Mesenchymal stem cell (in vitro differentiated cells and primary cell): ENCODE results near the gene MARCO.

ENCODE experiments used
- DNase-seq: peaks from one replicate; pipeline ENCODE4 v3.0.0-alpha.2; 2013
- H2AFZ ChIP-seq: one replicate; pipeline ENCODE4 v1.6.1; 2013; ENCODE audit warnings: low read depth, mild to moderate bottlenecking, control low read depth, inconsistent platforms, low read length, moderate library complexity
- H2AK5ac ChIP-seq: 2 replicates; pipeline ENCODE4 v1.6.1; 2013; ENCODE audit warnings: low read length, moderate library complexity, mild to moderate bottlenecking, inconsistent platforms; ENCODE audit not compliant: severe bottlenecking
- H2BK120ac ChIP-seq: one replicate; pipeline ENCODE4 v1.6.1; 2013; ENCODE audit warnings: low read depth, mild to moderate bottlenecking, inconsistent platforms, low read length, moderate library complexity
- H2BK12ac ChIP-seq, 2 experiments: one replicate each; pipeline ENCODE4 v1.6.1; 2013; ENCODE audit warnings: inconsistent platforms in 2 of 2, low read length in 2 of 2, mild to moderate bottlenecking in 2 of 2, moderate library complexity in 2 of 2, control low read depth in 1 of 2
- H2BK15ac ChIP-seq: one replicate; pipeline ENCODE4 v1.6.1; 2013; ENCODE audit warnings: mild to moderate bottlenecking, low read depth, inconsistent platforms; ENCODE audit not compliant: poor library complexity, severe bottlenecking
- H2BK5ac ChIP-seq: 2 replicates; pipeline ENCODE4 v1.6.1; 2013; ENCODE audit warnings: low read depth, mild to moderate bottlenecking, low read length, control low read depth, inconsistent platforms; ENCODE audit not compliant: poor library complexity, severe bottlenecking
- H3K14ac ChIP-seq, 2 experiments: one replicate each; pipeline ENCODE4 v1.6.1; 2013; ENCODE audit warnings: inconsistent platforms in 2 of 2, low read length in 2 of 2, control low read depth in 1 of 2, mild to moderate bottlenecking in 1 of 2, moderate library complexity in 1 of 2
- H3K18ac ChIP-seq, 2 experiments: one replicate each; pipeline ENCODE4 v1.6.1; 2013; ENCODE audit warnings: inconsistent platforms in 2 of 2, low read length in 2 of 2, control low read depth in 1 of 2, low read depth in 1 of 2, mild to moderate bottlenecking in 1 of 2
- H3K23ac ChIP-seq, 2 experiments: one replicate each; pipeline ENCODE4 v1.6.1; 2013; ENCODE audit warnings: inconsistent platforms in 2 of 2, low read length in 2 of 2, mild to moderate bottlenecking in 2 of 2, moderate library complexity in 2 of 2, control low read depth in 1 of 2
- H3K27ac ChIP-seq: 2 replicates; pipeline ENCODE4 v1.5.1; 2013; ENCODE audit warnings: mild to moderate bottlenecking, moderate library complexity, low read length, control low read depth, inconsistent platforms; ENCODE audit not compliant: poor library complexity, severe bottlenecking
- H3K27me3 ChIP-seq, 2 experiments: 2 replicates each; pipeline versions ENCODE4 v1.6.1 to v1.7.0; 2013; ENCODE audit warnings: low read length in 2 of 2, mild to moderate bottlenecking in 2 of 2, moderate library complexity in 2 of 2, control low read depth in 1 of 2, inconsistent platforms in 1 of 2; ENCODE audit not compliant: control insufficient read depth in 1 of 2, insufficient read depth in 1 of 2
- H3K36me3 ChIP-seq, 2 experiments: 2 replicates each; pipeline versions ENCODE4 v1.6.1 to v1.7.0; 2013; ENCODE audit warnings: low read length in 2 of 2, control low read depth in 1 of 2, inconsistent platforms in 1 of 2, low read depth in 1 of 2, mild to moderate bottlenecking in 1 of 2; ENCODE audit not compliant: insufficient read depth in 2 of 2, control insufficient read depth in 1 of 2
- H3K4ac ChIP-seq, 2 experiments: one replicate each; pipeline ENCODE4 v1.6.1; 2013; ENCODE audit warnings: inconsistent platforms in 2 of 2, low read length in 2 of 2, mild to moderate bottlenecking in 2 of 2, moderate library complexity in 2 of 2, control low read depth in 1 of 2, low read depth in 1 of 2
- H3K4me1 ChIP-seq: 2 replicates; pipeline ENCODE4 v1.6.1; 2013; ENCODE audit warnings: low read depth, low read length, control low read depth; ENCODE audit not compliant: control insufficient read depth, insufficient read depth
- H3K4me2 ChIP-seq: 2 replicates; pipeline ENCODE4 v1.6.1; 2013; ENCODE audit warnings: low read length, mild to moderate bottlenecking, inconsistent platforms; ENCODE audit not compliant: poor library complexity, severe bottlenecking
- H3K4me3 ChIP-seq, 2 experiments: 2 replicates each; pipeline versions ENCODE4 v1.5.1 to v1.7.0; 2013; ENCODE audit warnings: low read length in 2 of 2, mild to moderate bottlenecking in 2 of 2, control low read depth in 1 of 2, low read depth in 1 of 2; ENCODE audit not compliant: insufficient read depth in 1 of 2
- H3K79me1 ChIP-seq: replicated peaks from 2 replicates; pipeline ENCODE4 v1.6.1; 2013; ENCODE audit warnings: mild to moderate bottlenecking, control low read depth, low read length, inconsistent platforms; ENCODE audit not compliant: poor library complexity, severe bottlenecking
- H3K9ac ChIP-seq: 2 replicates; pipeline ENCODE4 v1.7.0; 2013; ENCODE audit warnings: mild to moderate bottlenecking, low read length, moderate library complexity
- H3K9me3 ChIP-seq: 2 replicates; pipeline ENCODE4 v1.7.0; 2013; ENCODE audit warnings: mild to moderate bottlenecking, low read length; ENCODE audit not compliant: control insufficient read depth
- H4K8ac ChIP-seq: one replicate; pipeline ENCODE4 v1.6.1; 2013; ENCODE audit warnings: inconsistent platforms, mild to moderate bottlenecking, low read length, moderate library complexity
- H4K91ac ChIP-seq: one replicate; pipeline ENCODE4 v1.6.1; 2013; ENCODE audit warnings: mild to moderate bottlenecking, low read length, inconsistent platforms
- WGBS: methylation state at CpG from one replicate; pipeline ENCODE4 v1.1.7; 2013; ENCODE audit warnings: mixed read lengths; 5-methylcytosine and 5-hydroxymethylcytosine counted together

The MARCO gene

GRCh38 chr2:118967124-118967880, 25.3 kb downstream of the MARCO start:
- H3K18ac ChIP-seq, result no peak overlapping the region

GRCh38 chr2:118968042-118968441, 26.0 kb downstream of the MARCO start:
- no peak overlapping the region for H2AFZ ChIP-seq
- no peak overlapping the region for H3K27ac ChIP-seq
- no peak overlapping the region for H4K8ac ChIP-seq
- no peaks in the 10 kb centered on the region for H3K36me3 ChIP-seq
- peak overlapping the region; percentile 17 for H3K9ac ChIP-seq
- 88% methylated on average over 2 of the region's 3 CpGs for WGBS
- H3K4me2 ChIP-seq, result no peak overlapping the region
- no peak overlapping the region for H3K14ac ChIP-seq
- H3K4ac ChIP-seq, result no peak overlapping the region
- no peak overlapping the region for H3K18ac ChIP-seq
- H3K4me3 ChIP-seq, result no peak overlapping the region
- no peak overlapping the region for H2AK5ac ChIP-seq
- H3K23ac ChIP-seq, result no peak overlapping the region
- H2BK12ac ChIP-seq, result no peak overlapping the region
- no peaks in the 10 kb centered on the region for H3K79me1 ChIP-seq
- no peak overlapping the region for H2BK5ac ChIP-seq
- H2BK120ac ChIP-seq, result no peak overlapping the region
- DNase-seq, result no peak
- peaks cover 0 to 3% of the 10 kb centered on the region in 2 experiments for H3K27me3 ChIP-seq
- H4K91ac ChIP-seq, result no peak overlapping the region
- no peaks in the 10 kb centered on the region for H3K4me1 ChIP-seq
- H3K9me3 ChIP-seq, result no peaks in the 10 kb centered on the region
- H2BK15ac ChIP-seq, result no peak overlapping the region

More at GRCh38 chr2:118967124-118967880, 25.3 kb downstream of the MARCO start:
- Histone ChIP-seq H3K14ac (no peak overlapping the region), H2AFZ (no peak overlapping the region), H2BK15ac (no peak overlapping the region), H3K4me3 (no peak overlapping the region), H2BK120ac (no peak overlapping the region), H3K9me3 (no peaks in the 10 kb centered on the region), H3K4me1 (no peaks in the 10 kb centered on the region), H3K9ac (no peak overlapping the region), H3K27me3 (peaks cover 0 to 3% of the 10 kb centered on the region in 2 experiments), H3K23ac (no peak overlapping the region), H4K91ac (no peak overlapping the region), H3K27ac (no peak overlapping the region), H3K4me2 (no peak overlapping the region), H3K4ac (no peak overlapping the region), H2AK5ac (no peak overlapping the region), H4K8ac (no peak overlapping the region), H3K79me1 (no peaks in the 10 kb centered on the region), H2BK12ac (no peak overlapping the region), H3K36me3 (no peaks in the 10 kb centered on the region), H2BK5ac (no peak overlapping the region)
- DNase-seq, result no peak
- WGBS, result 71% methylated on average over 4 of the region's 6 CpGs

GRCh38 chr2:118968961-118969733, 27.2 kb downstream of the MARCO start:
- Histone ChIP-seq H3K4me3 (no peak overlapping the region), H3K27ac (no peak overlapping the region), H3K79me1 (no peaks in the 10 kb centered on the region), H3K18ac (no peak overlapping the region), H2AFZ (no peak overlapping the region), H2BK120ac (no peak overlapping the region), H2BK5ac (no peak overlapping the region), H3K9ac (no peak overlapping the region), H3K4ac (no peak overlapping the region), H2AK5ac (no peak overlapping the region), H4K8ac (no peak overlapping the region), H3K4me2 (no peak overlapping the region), H3K4me1 (no peaks in the 10 kb centered on the region), H4K91ac (no peak overlapping the region), H3K9me3 (no peaks in the 10 kb centered on the region), H3K27me3 (peaks cover 0 to 3% of the 10 kb centered on the region in 2 experiments), H3K23ac (no peak overlapping the region), H3K36me3 (no peaks in the 10 kb centered on the region), H2BK15ac (no peak overlapping the region), H2BK12ac (no peak overlapping the region), H3K14ac (no peak overlapping the region)
- DNase-seq, result no peak
- WGBS, result 78% methylated on average over 7 of the region's 7 CpGs

GRCh38 chr2:118969734-118970395, 27.9 kb downstream of the MARCO start:
- no peak overlapping the region for H2AK5ac ChIP-seq
- no peaks in the 10 kb centered on the region for H3K4me1 ChIP-seq
- no peak overlapping the region for H2BK12ac ChIP-seq
- no peak overlapping the region for H4K91ac ChIP-seq
- H3K9ac ChIP-seq, result no peak overlapping the region
- DNase-seq, result no peak
- H2BK120ac ChIP-seq, result no peak overlapping the region
- no peaks in the 10 kb centered on the region for H3K36me3 ChIP-seq
- no peak overlapping the region for H3K23ac ChIP-seq
- H3K4ac ChIP-seq, result no peak overlapping the region
- no peak overlapping the region for H2AFZ ChIP-seq
- H2BK15ac ChIP-seq, result no peak overlapping the region
- H3K9me3 ChIP-seq, result no peaks in the 10 kb centered on the region
- no peak overlapping the region for H3K14ac ChIP-seq
- H3K4me2 ChIP-seq, result no peak overlapping the region
- no peak overlapping the region for H3K18ac ChIP-seq
- H3K79me1 ChIP-seq, result no peaks in the 10 kb centered on the region
- H3K27ac ChIP-seq, result no peak overlapping the region
- no peak overlapping the region for H3K4me3 ChIP-seq
- H4K8ac ChIP-seq, result no peak overlapping the region
- H2BK5ac ChIP-seq, result no peak overlapping the region
- H3K27me3 ChIP-seq, result peaks cover 0 to 3% of the 10 kb centered on the region in 2 experiments
- WGBS, result 79% methylated on average over 16 of the region's 16 CpGs
